ENCODE measurements around the gene CIZ1.

Gene CIZ1

DNA sequence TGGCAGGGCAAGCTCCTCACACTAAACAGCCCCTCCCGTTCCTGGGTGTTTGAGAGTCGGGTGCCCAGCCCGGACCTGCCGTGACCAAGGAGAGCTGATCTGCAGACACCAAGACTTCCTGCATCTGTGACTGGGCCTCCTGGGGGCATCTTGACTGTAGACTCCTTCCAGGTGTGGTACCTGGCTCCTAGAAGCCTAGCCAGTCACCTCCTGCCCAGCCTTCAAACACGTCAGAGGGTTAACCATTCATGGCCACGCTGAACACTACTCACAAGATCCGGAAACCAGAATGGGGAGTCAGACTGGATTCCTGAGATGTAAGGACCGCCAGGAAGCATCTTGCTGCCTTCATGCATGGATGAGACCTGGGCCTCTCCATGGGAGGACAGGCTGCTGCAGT is 45.8 kb downstream of the CIZ1 start:
- TF ChIP-seq, protein P1, sequence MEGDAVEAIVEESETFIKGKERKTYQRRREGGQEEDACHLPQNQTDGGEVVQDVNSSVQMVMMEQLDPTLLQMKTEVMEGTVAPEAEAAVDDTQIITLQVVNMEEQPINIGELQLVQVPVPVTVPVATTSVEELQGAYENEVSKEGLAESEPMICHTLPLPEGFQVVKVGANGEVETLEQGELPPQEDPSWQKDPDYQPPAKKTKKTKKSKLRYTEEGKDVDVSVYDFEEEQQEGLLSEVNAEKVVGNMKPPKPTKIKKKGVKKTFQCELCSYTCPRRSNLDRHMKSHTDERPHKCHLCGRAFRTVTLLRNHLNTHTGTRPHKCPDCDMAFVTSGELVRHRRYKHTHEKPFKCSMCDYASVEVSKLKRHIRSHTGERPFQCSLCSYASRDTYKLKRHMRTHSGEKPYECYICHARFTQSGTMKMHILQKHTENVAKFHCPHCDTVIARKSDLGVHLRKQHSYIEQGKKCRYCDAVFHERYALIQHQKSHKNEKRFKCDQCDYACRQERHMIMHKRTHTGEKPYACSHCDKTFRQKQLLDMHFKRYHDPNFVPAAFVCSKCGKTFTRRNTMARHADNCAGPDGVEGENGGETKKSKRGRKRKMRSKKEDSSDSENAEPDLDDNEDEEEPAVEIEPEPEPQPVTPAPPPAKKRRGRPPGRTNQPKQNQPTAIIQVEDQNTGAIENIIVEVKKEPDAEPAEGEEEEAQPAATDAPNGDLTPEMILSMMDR (IDR thresholded peaks at IDR 0.05; ENCODE audit: low read depth, low read length): no peak
- in situ Hi-C loops (cut with HindIII; ENCODE audit: low sequenced_read_pairs): no loop called here
- no peak overlapping the region for H3K4me3 ChIP-seq (ENCODE audit: low read depth, low read length)
- DNase-seq (ENCODE audit: low read depth, low spot score): no peak

DNA sequence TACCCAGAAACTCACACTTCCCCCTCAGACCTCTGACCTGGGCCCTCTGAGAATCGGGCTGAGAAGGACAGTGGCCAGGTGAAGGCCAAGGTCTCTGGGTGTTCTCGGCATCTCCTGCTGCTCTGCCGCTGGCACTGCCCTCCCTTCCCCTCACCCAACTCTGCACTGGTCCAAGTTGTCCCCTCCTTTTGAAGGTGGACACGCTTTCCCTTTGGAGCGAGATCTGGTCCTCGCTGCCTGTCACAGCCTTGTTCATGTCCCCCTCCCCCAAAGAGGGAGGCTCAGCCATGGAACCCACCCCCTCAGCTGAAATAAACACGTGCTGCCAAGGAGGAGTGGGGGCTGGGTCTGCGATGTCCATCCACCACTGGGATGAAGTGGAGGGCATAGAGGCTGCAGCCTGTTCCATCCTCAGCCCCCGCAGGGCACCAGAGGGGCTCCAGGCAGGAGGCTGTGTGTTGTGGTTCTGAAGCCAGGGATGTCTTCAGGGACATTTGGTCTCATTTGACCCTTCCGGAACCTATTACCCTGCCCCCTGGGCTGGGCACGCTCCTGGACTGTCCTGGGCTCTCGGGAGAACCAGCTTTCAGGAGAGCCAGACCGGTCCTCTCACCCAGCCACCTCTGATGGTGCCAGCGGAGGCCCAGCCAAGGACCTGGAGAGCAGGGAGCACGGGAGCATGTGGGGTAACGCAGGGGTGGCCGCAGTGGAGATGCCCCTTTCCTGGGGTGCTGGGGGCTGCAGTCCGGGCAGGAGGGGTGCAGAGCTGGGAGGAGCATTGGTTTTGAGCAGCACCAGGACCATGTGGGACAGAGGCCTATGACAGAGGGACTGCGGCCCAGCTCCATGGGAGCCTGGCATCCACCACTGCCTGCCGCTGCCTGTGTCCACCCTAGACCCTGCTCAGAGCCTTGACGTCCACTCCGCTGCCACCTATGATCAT is 46.9 kb downstream of the CIZ1 start:
- in situ Hi-C loops (cut with HindIII; ENCODE audit: low sequenced_read_pairs): no loop called here
- H3K4me3 ChIP-seq (ENCODE audit: low read depth, low read length): no peak overlapping the region
- DNase-seq (ENCODE audit: low read depth, low spot score): no peak
- TF ChIP-seq, protein P1 (IDR thresholded peaks at IDR 0.05; ENCODE audit: low read depth, low read length): no peak

DNA sequence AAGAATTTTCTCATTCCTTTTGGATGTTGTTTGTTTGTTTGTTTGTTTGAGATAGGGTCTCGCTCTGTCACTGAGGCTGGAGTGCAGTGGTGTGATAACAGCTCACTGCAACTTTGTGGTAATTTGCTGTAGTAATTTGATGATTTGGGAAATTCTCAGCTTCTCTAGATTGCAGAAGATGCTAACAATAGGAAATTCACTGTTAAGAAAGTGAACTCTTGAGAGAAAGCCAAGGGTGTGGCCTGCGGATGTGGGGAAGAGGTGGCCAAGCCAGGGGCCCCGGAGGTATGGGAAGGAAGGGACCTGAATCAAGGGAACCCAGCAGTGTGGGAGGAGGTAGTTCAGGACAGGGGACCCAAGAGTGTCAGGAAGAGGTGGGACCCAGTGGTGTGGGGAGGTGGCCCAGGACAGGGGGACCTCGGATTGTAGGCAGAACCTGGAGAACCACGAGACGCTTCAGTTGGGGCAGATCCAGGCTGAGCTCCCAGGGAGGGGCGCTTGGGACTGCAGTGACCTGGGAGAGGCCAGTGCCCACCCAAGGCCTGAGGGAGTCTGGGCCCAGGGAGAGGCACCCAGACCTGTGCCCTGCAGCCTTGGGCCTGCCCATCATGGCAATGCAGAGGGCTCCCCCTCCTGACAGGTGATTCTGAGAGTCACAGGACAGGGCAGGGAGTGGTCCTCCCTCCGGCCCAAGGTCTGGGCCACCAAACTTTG is 47.7 kb downstream of the CIZ1 start:
- in situ Hi-C loops (cut with HindIII; ENCODE audit: low sequenced_read_pairs): no loop called here
- no peak for DNase-seq (ENCODE audit: low read depth, low spot score)

DNA sequence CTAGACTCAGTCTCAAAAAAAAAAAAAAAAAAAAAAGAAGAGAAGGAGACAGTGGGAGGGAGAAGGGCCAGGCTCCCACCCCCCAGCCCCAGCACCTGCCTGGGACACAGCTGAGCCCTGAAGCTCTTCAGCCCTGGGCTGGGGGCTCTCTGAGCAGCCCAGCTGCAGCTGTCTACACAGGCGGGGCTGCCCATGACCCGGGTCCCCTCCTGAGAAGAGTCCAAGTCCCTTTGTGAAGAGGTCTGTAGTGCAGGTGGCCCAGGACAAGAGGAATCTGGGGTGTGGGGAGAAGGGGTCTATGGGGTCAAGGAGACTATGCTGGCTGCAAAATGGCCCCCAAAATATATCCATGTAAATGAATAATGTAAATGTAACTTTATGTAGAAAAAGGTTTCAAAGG is 48.8 kb downstream of the CIZ1 start:
- in situ Hi-C loops (cut with HindIII; ENCODE audit: low sequenced_read_pairs): no loop called here
- H3K4me3 ChIP-seq (ENCODE audit: low read depth, low read length): no peak overlapping the region
- TF ChIP-seq, protein P1 (IDR thresholded peaks at IDR 0.05; ENCODE audit: low read depth, low read length): no peak
- DNase-seq (ENCODE audit: low read depth, low spot score): no peak

More for the DNA sequence above, 47.7 kb downstream of the CIZ1 start:
- H3K4me3 ChIP-seq (ENCODE audit: low read depth, low read length): no peak overlapping the region
- TF ChIP-seq, protein P1 (IDR thresholded peaks at IDR 0.05; ENCODE audit: low read depth, low read length): no peak

DNA sequence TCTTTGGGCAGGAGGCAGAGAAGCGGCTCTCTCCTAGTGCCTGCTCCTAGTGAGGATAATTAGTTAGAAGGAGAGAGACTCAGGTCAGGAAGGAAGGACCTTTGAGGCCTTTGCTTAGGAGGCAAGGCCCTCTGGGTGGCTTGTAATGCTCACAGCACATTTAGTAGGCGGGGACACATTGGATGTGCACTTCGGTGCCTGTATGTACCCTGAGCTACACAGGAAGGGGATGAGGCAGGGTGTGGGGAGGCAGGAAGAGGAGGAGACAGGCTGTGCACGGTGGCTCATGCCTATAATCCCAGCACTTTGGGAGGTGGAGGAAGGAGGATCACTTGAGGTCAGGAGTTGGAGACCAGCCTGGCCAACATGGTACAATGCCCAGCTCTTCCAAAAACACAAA is 49.3 kb downstream of the CIZ1 start:
- TF ChIP-seq, protein P1 (IDR thresholded peaks at IDR 0.05; ENCODE audit: low read depth, low read length): no peak
- H3K4me3 ChIP-seq (ENCODE audit: low read depth, low read length): no peak overlapping the region
- in situ Hi-C loops (cut with HindIII; ENCODE audit: low sequenced_read_pairs): no loop called here
- DNase-seq (ENCODE audit: low read depth, low spot score): no peak

DNA sequence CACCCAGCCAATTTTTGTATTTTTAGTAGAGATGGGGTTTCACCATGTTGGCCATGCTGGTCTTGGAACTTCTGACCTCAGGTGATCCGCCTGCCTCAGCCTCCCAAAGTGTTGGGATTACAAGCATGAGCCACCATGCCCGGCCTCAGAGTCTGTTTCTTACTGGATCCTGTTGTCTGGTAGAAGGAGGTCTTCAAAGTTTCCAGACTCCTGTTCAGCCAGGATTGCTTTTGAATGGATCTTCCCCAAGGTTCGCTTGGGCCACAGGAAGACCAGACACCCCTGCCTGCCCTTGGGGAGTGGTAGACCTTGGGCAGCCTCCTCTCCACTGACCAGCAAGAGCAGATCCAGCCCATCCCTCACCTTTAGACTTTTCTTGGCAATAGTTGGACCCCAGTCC is 49.8 kb downstream of the CIZ1 start:
- TF ChIP-seq, protein P1 (IDR thresholded peaks at IDR 0.05; ENCODE audit: low read depth, low read length): no peak
- no peak for DNase-seq (ENCODE audit: low read depth, low spot score)
- in situ Hi-C loops (cut with HindIII; ENCODE audit: low sequenced_read_pairs): no loop called here
- no peak overlapping the region for H3K4me3 ChIP-seq (ENCODE audit: low read depth, low read length)

All from astrocyte of the spinal cord (primary cell).